Adrenal gland (tissue), 12 donors: ENCODE results near the gene SEZ6L2. TPM values are rescaled to one million over a fixed set of nuclear protein-coding genes. Genes with fewer than 3 reads are reported as not detected.
A peak's percentile ranks its signal among the peaks of the same experiment; 100 is the strongest.

Experiments
- DNase-seq, 7 donors: peaks; one replicate each; pipeline ENCODE4 v3.0.0-alpha.2; 2019 to 2020
- H3K27ac ChIP-seq, 5 donors: fragments of 200-600 bp; sonication (generic) in 4 of 5; 1 replicate in 3 of 5; 2 replicates in 2 of 5; pipeline versions ENCODE4 v1.5.1 to v1.8.0; 2016 to 2020; ENCODE audit warnings: mild to moderate bottlenecking in 1 of 5
- H3K27me3 ChIP-seq: fragments of 200-600 bp; 2 replicates; pipeline ENCODE4 v1.8.0; 2021
- H3K36me3 ChIP-seq, 2 donors: fragments of 200-600 bp; replicated peaks in 1 of 2; 1 replicate in 1 of 2; 2 replicates in 1 of 2; pipeline versions ENCODE4 v1.5.1 to v1.8.0; 2018 to 2022
- H3K4me1 ChIP-seq, 2 donors: fragments of 200-600 bp; replicated peaks in 1 of 2; 1 replicate in 1 of 2; 2 replicates in 1 of 2; pipeline versions ENCODE4 v1.5.1 to v1.8.0; 2018 to 2021
- H3K4me3 ChIP-seq, 4 donors: fragments of 200-600 bp; sonication (generic) in 3 of 4; one replicate each; pipeline ENCODE4 v1.5.1; 2016 to 2018
- H3K9me3 ChIP-seq, 3 donors: fragments of 200-600 bp; sonication (generic) in 1 of 3; replicated peaks in 1 of 3; 1 replicate in 2 of 3; 2 replicates in 1 of 3; pipeline versions ENCODE4 v1.5.1 to v1.8.0; 2016 to 2021
- POLR2A ChIP-seq, 2 donors: fragments of 450-650 bp; IDR thresholded peaks; one replicate each; pipeline ENCODE4 v1.6.1; 2017; ENCODE audit warnings: antibody characterized with exemption in 2 of 2, mild to moderate bottlenecking in 2 of 2, moderate library complexity in 1 of 2
- WGBS, 4 donors: extraction: QIAGEN DNeasy Blood & Tissue Kit in 2 of 4; methylation state at CpG; one replicate each; pipeline versions ENCODE4 v1.1.5 to v1.1.7; 2013 to 2017; 5-methylcytosine and 5-hydroxymethylcytosine counted together
- intact Hi-C, 2 donors: fragments of 100-400 bp; cut with DNase I; formaldehyde crosslinking; loops; one replicate each; pipeline versions ENCODE4 v1.14.1 to v1.15.0; 2022 to 2023
- polyA plus RNA-seq, 3 donors: library from polyadenylated mRNA; stranded (reverse); fragments of 200-250 nt in 2 of 3; fragments of 350-450 nt in 1 of 3; fragmentation: Illumina TruSeq in 1 of 3; extraction: RNeasy Lipid Tissue Mini Kit (QIAGEN cat#74804) in 1 of 3; gene quantifications; one replicate each; pipeline ENCODE4 v1.2.3, GENCODE V29; 2013 to 2014
- total RNA-seq, 9 donors: library from RNA; depleted of rRNA in 4 of 9; stranded (reverse); fragments of >200 nt in 4 of 9; fragments of 120-200 nt in 1 of 9; fragmentation: NEBNext Ultra II Directional in 1 of 9; extraction: Animal tissue kit (Norgen Biotek cat#: 25700) in 1 of 9; gene quantifications; one replicate each; pipeline versions ENCODE4 v1.1.0 to v1.2.4, GENCODE V29; 2013 to 2023
- TF ChIP-seq, protein P1 (sequence below), 6 experiments: fragments of 450-650 bp in 4 of 6; fragments of 200-600 bp in 2 of 6; sonication (generic) in 1 of 6; IDR thresholded peaks; 1 replicate in 5 of 6; 2 replicates in 1 of 6; pipeline versions ENCODE4 v1.5.1 to v1.8.0; 2016 to 2021; ENCODE audit warnings: antibody characterized with exemption in 6 of 6, mild to moderate bottlenecking in 2 of 6, moderate library complexity in 1 of 6
- donor health status: healthy with polysubstance abuse.
- donor health status: Bipolar disorder and iron deficiency.
- donor health status: DM: yes; HTN: yes; CAD: no.
- donor health status: DM: no; HTN: no; CAD: no.
- donor health status: DM: no; HTN: no; CAD: no.
- donor health status: DM: yes; HTN: yes; CAD: no.

The SEZ6L2 gene
- total and polyA plus RNA-seq, 12 donors, result 7.5 to 302 (median 36.2) TPM

DNA sequence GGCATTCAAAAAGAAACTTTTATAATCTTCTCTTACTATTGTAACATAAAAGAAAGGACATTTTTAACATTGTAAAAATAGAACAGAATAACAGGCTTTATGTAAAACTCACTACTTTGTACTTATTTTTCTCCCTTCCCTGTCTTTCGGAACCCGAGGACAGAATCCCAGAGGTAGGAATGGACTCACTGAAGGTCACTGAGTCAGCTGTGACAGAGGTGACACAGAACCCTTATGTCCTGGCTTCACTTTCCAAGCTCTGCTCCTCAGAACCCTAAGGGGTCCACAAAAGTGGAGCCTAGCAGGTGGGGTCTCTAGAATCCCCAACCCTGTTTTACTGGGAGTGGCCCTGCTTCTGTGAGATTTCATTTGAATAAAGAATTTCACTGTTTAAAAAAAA, 23.0 kb upstream of the SEZ6L2 start:
- H3K4me1 ChIP-seq, result peaks cover 24 to 29% of the 10 kb centered on the region in 2 donors
- TF ChIP-seq, protein P1, sequence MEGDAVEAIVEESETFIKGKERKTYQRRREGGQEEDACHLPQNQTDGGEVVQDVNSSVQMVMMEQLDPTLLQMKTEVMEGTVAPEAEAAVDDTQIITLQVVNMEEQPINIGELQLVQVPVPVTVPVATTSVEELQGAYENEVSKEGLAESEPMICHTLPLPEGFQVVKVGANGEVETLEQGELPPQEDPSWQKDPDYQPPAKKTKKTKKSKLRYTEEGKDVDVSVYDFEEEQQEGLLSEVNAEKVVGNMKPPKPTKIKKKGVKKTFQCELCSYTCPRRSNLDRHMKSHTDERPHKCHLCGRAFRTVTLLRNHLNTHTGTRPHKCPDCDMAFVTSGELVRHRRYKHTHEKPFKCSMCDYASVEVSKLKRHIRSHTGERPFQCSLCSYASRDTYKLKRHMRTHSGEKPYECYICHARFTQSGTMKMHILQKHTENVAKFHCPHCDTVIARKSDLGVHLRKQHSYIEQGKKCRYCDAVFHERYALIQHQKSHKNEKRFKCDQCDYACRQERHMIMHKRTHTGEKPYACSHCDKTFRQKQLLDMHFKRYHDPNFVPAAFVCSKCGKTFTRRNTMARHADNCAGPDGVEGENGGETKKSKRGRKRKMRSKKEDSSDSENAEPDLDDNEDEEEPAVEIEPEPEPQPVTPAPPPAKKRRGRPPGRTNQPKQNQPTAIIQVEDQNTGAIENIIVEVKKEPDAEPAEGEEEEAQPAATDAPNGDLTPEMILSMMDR (IDR thresholded peaks at IDR 0.05), result no peak
- H3K36me3 ChIP-seq, result peaks cover 0 to 26% of the 10 kb centered on the region in 2 donors
- intact Hi-C loops, result loop anchor here in 1 of 2 donors (10.0 kb wide), 1 partner anchor 72 kb away; the partner anchor contains the start of genes HIRIP3 and INO80E
- 48 to 60% (median 57%) methylated on average over 2 of the region's 2 CpGs for WGBS, 4 donors
- peak in 4 of 7 donors; percentile 31 to 52 (median 37) for DNase-seq
- no peaks in the 10 kb centered on the region for H3K27me3 ChIP-seq
- H3K4me3 ChIP-seq, result no peak overlapping the region
- H3K9me3 ChIP-seq, result no peaks in the 10 kb centered on the region
- peak overlapping the region in 2 of 5 donors; percentile 14 to 35 for H3K27ac ChIP-seq

GRCh38 chr16:29921034-29921385, 21.7 kb upstream of the SEZ6L2 start:
- Histone ChIP-seq H3K4me1 (peaks cover 16 to 20% of the 10 kb centered on the region in 2 donors), H3K27ac (no peak overlapping the region), H3K4me3 (no peak overlapping the region), H3K27me3 (no peaks in the 10 kb centered on the region), H3K9me3 (no peaks in the 10 kb centered on the region), H3K36me3 (peaks cover 0 to 31% of the 10 kb centered on the region in 2 donors)
- no peak for DNase-seq
- 78 to 87% (median 80%) methylated on average over 3 of the region's 3 CpGs for WGBS, 4 donors
- TF ChIP-seq POLR2A (IDR thresholded peaks at IDR 0.05), result no peak
- TF ChIP-seq, protein P1 (IDR thresholded peaks at IDR 0.05), result no peak
- intact Hi-C loops, result loop anchor here in 1 of 2 donors (10.0 kb wide), 1 partner anchor 74 kb away; the partner anchor contains the start of genes HIRIP3 and INO80E

DNA sequence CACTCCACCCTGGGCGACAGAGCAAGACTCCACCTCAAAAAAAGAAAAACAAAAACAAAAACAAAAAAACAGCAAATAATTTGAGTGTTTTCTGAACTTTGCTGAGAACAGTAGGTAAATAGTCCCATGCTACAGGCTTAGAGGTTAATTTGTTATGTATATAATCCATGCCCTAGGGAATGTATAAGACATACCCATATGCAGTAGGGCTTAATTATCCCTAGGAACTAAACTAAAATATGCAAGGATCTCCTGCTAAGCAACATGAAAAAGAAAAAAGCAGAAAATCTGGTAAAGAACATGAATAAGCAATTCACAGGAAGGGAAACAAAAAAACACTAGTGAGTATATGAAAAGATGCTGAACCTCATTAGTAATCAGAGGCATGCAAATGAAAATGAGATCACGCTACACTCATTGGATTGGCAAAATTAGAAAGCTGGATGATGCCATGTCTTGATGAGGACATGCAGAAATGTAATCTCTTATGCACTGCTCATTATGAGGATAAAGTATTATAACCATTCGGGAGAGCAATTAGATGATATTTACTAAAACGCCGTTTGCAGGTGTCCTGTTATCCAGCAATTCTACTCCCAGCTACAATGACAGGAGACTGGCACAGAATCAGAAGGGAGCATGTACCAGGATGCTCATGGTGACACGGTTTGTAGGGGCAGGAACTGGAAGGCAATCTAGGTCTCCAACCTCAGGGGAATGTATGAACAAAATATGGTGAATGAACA, 21.1 kb upstream of the SEZ6L2 start:
- H3K36me3 ChIP-seq, result peaks cover 0 to 31% of the 10 kb centered on the region in 2 donors
- no peaks in the 10 kb centered on the region for H3K27me3 ChIP-seq
- intact Hi-C loops, result loop anchor here in 1 of 2 donors (10.0 kb wide), 1 partner anchor 74 kb away; the partner anchor contains the start of genes HIRIP3 and INO80E
- TF ChIP-seq, protein P1 (IDR thresholded peaks at IDR 0.05), result no peak
- no peak for TF ChIP-seq POLR2A (IDR thresholded peaks at IDR 0.05)
- H3K4me1 ChIP-seq, result peaks cover 16 to 20% of the 10 kb centered on the region in 2 donors
- no peak overlapping the region for H3K4me3 ChIP-seq
- WGBS, 4 donors, result 80 to 97% (median 86%) methylated on average over 6 of the region's 6 CpGs
- H3K9me3 ChIP-seq, result no peaks in the 10 kb centered on the region
- no peak for DNase-seq
- H3K27ac ChIP-seq, result no peak overlapping the region

GRCh38 chr16:29916979-29917378, 17.6 kb upstream of the SEZ6L2 start:
- TF ChIP-seq, protein P1 (IDR thresholded peaks at IDR 0.05), result no peak
- TF ChIP-seq POLR2A (IDR thresholded peaks at IDR 0.05), result no peak
- H3K27ac ChIP-seq, result no peak overlapping the region
- H3K4me3 ChIP-seq, result no peak overlapping the region
- H3K4me1 ChIP-seq, result peaks cover under 1% of the 10 kb centered on the region in 2 donors
- peaks cover 0 to 31% of the 10 kb centered on the region in 2 donors for H3K36me3 ChIP-seq
- H3K9me3 ChIP-seq, result no peaks in the 10 kb centered on the region
- no peak for DNase-seq
- 96 to 97% (median 96%) methylated on average over 1 of the region's 1 CpG for WGBS, 4 donors
- intact Hi-C loops, result no loop called here
- no peaks in the 10 kb centered on the region for H3K27me3 ChIP-seq
